ENCODE data around the gene AANAT. TPM values are rescaled to one million over a fixed set of nuclear protein-coding genes. Genes with fewer than 3 reads are reported as not detected.

AANAT gene
- total and polyA plus RNA-seq, 12 donors: 0.30 to 0.40 TPM; not detected in 10

- WGBS, 4 donors: 63 to 81% (median 77%) methylated on average over 1 to 8 of the region's 8 CpGs
- H3K9me3 ChIP-seq (replicated peaks in 1 of 3): no peaks in the 10 kb centered on the region
These were observed 618 bp downstream of the AANAT start for GRCh38 chr17:76467809-76468633.

GRCh38 chr17:76468634-76469010 is 1.2 kb downstream of the AANAT start:
- no peak overlapping the region for H3K4me3 ChIP-seq
- peaks cover 0 to 7% of the 10 kb centered on the region in 2 donors for H3K36me3 ChIP-seq (replicated peaks in 1 of 2)
- DNase-seq: no peak
- H3K27me3 ChIP-seq: no peaks in the 10 kb centered on the region
- intact Hi-C loops (cut with DNase I): loop anchor here in 1 of 2 donors (5.0 kb wide), 1 partner anchor 39 kb away; no protein-coding TSS in a partner anchor
- H3K9me3 ChIP-seq (replicated peaks in 1 of 3): no peaks in the 10 kb centered on the region
- TF ChIP-seq POLR2A (IDR thresholded peaks at IDR 0.05) (no peak), CTCF (IDR thresholded peaks at IDR 0.05) (no peak)
- peaks cover 0 to 3% of the 10 kb centered on the region in 2 donors for H3K4me1 ChIP-seq (replicated peaks in 1 of 2)
- WGBS, 4 donors: 83 to 98% (median 88%) methylated on average over 7 to 14 of the region's 14 CpGs
- no peak overlapping the region for H3K27ac ChIP-seq

More at GRCh38 chr17:76467809-76468633, 618 bp downstream of the AANAT start:
- no peak for DNase-seq
- TF ChIP-seq POLR2A (IDR thresholded peaks at IDR 0.05) (no peak), CTCF (IDR thresholded peaks at IDR 0.05) (no peak)
- intact Hi-C loops (cut with DNase I): loop anchor here in 1 of 2 donors (5.0 kb wide), 1 partner anchor 39 kb away; no protein-coding TSS in a partner anchor
- peaks cover 0 to 7% of the 10 kb centered on the region in 2 donors for H3K36me3 ChIP-seq (replicated peaks in 1 of 2)
- no peak overlapping the region for H3K27ac ChIP-seq
- no peak overlapping the region for H3K4me3 ChIP-seq
- peaks cover 0 to 3% of the 10 kb centered on the region in 2 donors for H3K4me1 ChIP-seq (replicated peaks in 1 of 2)
- no peaks in the 10 kb centered on the region for H3K27me3 ChIP-seq

- Histone ChIP-seq H3K4me3 (no peak overlapping the region), H3K27me3 (no peaks in the 10 kb centered on the region), H3K27ac (no peak overlapping the region), H3K4me1 (replicated peaks in 1 of 2) (peaks cover 0 to 3% of the 10 kb centered on the region in 2 donors), H3K36me3 (replicated peaks in 1 of 2) (peaks cover 0 to 7% of the 10 kb centered on the region in 2 donors), H3K9me3 (replicated peaks in 1 of 3) (no peaks in the 10 kb centered on the region)
- no peak for DNase-seq
- intact Hi-C loops (cut with DNase I): loop anchor here in 1 of 2 donors (5.0 kb wide), 1 partner anchor 38 kb away; no protein-coding TSS in a partner anchor
- TF ChIP-seq POLR2A (IDR thresholded peaks at IDR 0.05) (no peak), CTCF (IDR thresholded peaks at IDR 0.05) (no peak)
- 87 to 93% (median 91%) methylated on average over 12 to 38 of the region's 38 CpGs for WGBS, 4 donors
These were observed 1.9 kb downstream of the AANAT start for GRCh38 chr17:76469076-76469990.

All from adrenal gland (tissue), 12 donors.